ENCODE measurements around the gene CENPT. TPM values are rescaled to one million over a fixed set of nuclear protein-coding genes. Genes with fewer than 3 reads are reported as not detected.
A peak's percentile ranks its signal among the peaks of the same experiment; 100 is the strongest.

CENPT gene
- total RNA-seq, 1 donor from 2014 or later: 153 TPM

- DNase-seq: no peak
- TF ChIP-seq CTCF (IDR thresholded peaks at IDR 0.05; ENCODE audit: partially characterized antibody, unreplicated experiment): no peak
- Mint-ChIP-seq H3K27ac (ENCODE audit: unreplicated experiment) (peak overlapping the region; percentile 55), H3K4me3 (ENCODE audit: unreplicated experiment) (no peak overlapping the region), H3K9me3 (ENCODE audit: unreplicated experiment) (peaks cover 3% of the 10 kb centered on the region), H3K4me1 (ENCODE audit: low read depth, unreplicated experiment) (peaks cover 21% of the 10 kb centered on the region), H3K36me3 (ENCODE audit: unreplicated experiment) (no peaks in the 10 kb centered on the region), H3K27me3 (ENCODE audit: unreplicated experiment) (peaks cover 4% of the 10 kb centered on the region)
Observed at GRCh38 chr16:67856927-67857546, 9.5 kb upstream of the CENPT start.

GRCh38 chr16:67855789-67856188, 8.3 kb upstream of the CENPT start:
- Mint-ChIP-seq H3K27ac (ENCODE audit: unreplicated experiment) (no peak overlapping the region), H3K27me3 (ENCODE audit: unreplicated experiment) (peaks cover 4% of the 10 kb centered on the region), H3K4me1 (ENCODE audit: low read depth, unreplicated experiment) (peaks cover 12% of the 10 kb centered on the region), H3K36me3 (ENCODE audit: unreplicated experiment) (no peaks in the 10 kb centered on the region), H3K9me3 (ENCODE audit: unreplicated experiment) (no peaks in the 10 kb centered on the region), H3K4me3 (ENCODE audit: unreplicated experiment) (no peak overlapping the region)
- TF ChIP-seq CTCF (IDR thresholded peaks at IDR 0.05; ENCODE audit: partially characterized antibody, unreplicated experiment): no peak
- no peak for DNase-seq

DNA sequence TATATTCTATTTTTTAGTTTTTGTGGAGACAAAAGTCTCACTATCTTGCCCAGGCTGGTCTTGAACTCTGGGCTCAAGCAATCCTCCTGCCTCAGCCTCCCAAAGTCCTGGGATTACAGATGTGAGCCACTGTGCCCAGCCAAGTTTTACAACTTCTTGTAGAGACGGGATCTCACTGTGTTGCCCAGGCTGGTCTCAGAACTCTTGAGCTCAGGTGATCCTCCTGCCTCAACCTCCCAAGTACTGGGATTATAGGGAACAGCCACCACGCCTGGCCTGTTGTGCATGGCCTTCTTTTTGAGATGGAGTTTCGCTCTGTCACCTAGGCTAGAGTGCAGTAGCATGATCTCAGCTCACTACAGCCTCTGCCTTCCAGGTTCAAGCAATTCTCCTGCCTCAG, 6.2 kb upstream of the CENPT start:
- no peak for DNase-seq
- no peak for TF ChIP-seq CTCF (IDR thresholded peaks at IDR 0.05; ENCODE audit: partially characterized antibody, unreplicated experiment)
- Mint-ChIP-seq H3K27me3 (ENCODE audit: unreplicated experiment) (peaks cover 4% of the 10 kb centered on the region), H3K9me3 (ENCODE audit: unreplicated experiment) (no peaks in the 10 kb centered on the region), H3K27ac (ENCODE audit: unreplicated experiment) (no peak overlapping the region), H3K4me1 (ENCODE audit: low read depth, unreplicated experiment) (peaks cover 14% of the 10 kb centered on the region), H3K4me3 (ENCODE audit: unreplicated experiment) (no peak overlapping the region), H3K36me3 (ENCODE audit: unreplicated experiment) (no peaks in the 10 kb centered on the region)

GRCh38 chr16:67848118-67848517, 625 bp upstream of the CENPT start:
- Mint-ChIP-seq H3K27me3 (ENCODE audit: unreplicated experiment) (no peaks in the 10 kb centered on the region), H3K9me3 (ENCODE audit: unreplicated experiment) (peaks cover 11% of the 10 kb centered on the region), H3K4me1 (ENCODE audit: low read depth, unreplicated experiment) (peaks cover 31% of the 10 kb centered on the region), H3K27ac (ENCODE audit: unreplicated experiment) (peak overlapping the region; percentile 96), H3K36me3 (ENCODE audit: unreplicated experiment) (no peaks in the 10 kb centered on the region), H3K4me3 (ENCODE audit: unreplicated experiment) (peak overlapping the region; percentile 97)
- DNase-seq: no peak
- TF ChIP-seq CTCF (IDR thresholded peaks at IDR 0.05; ENCODE audit: partially characterized antibody, unreplicated experiment): no peak

DNA sequence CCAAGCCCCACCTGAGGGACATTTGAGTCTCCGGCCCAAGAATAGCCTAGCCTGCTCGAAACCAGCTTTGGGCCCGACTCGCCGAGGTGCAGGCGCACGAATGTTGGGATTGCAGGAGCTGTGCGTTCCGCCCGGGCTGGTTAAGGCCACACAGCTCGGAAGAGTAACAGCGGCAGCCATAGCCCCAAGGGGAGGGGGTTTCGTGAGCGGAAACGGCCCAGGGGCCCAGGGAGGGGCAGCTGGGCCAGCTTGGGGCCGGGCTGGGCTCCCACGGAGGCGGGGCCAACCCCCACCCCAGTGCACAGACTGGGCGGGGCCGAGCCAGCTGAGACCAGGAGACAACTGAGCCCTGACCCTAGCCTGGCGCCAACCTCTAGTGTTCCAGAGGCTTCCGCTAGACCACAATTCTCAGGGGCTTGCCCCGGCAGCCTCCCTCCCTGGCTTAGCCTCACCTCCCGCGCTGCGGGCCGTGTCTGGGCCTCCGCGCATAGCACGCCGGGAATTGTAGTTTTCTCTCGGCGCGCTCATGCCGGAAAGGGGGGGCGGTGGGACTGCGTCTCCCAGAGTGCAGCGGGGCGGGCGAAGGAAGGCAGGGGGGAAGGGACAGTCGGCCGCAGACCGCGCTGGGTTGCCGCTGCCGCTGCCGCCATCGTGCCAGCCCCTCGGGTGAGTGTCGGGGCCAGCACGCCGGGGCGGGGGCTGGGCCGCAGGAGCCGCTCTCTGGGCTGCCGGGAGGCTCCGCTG, 1.0 kb downstream of the CENPT start, which contains the start of gene NUTF2:
NUTF2 (plus strand) TSS at position 614 of the 744 bp plus-strand sequence. CDS start 18,198 bp downstream, outside the sequence.
- Mint-ChIP-seq H3K4me3 (ENCODE audit: unreplicated experiment) (peak within 1 kb of the TSS; percentile 97), H3K4me1 (ENCODE audit: low read depth, unreplicated experiment) (peaks cover 32% of the 10 kb centered on the region), H3K27me3 (ENCODE audit: unreplicated experiment) (peaks cover under 1% of the 10 kb centered on the region), H3K27ac (ENCODE audit: unreplicated experiment) (peak within 1 kb of the TSS; percentile 96), H3K36me3 (ENCODE audit: unreplicated experiment) (no peaks in the 10 kb centered on the region), H3K9me3 (ENCODE audit: unreplicated experiment) (peaks cover 15% of the 10 kb centered on the region)
- peak; percentile 98 for DNase-seq
- TF ChIP-seq CTCF (IDR thresholded peaks at IDR 0.05; ENCODE audit: partially characterized antibody, unreplicated experiment): no peak

Data from glutamatergic neuron (in vitro differentiated cells).